Right lung (tissue), 5 donors: ENCODE data around the gene SSH3. TPM values are rescaled to one million over a fixed set of nuclear protein-coding genes. Genes with fewer than 3 reads are reported as not detected.
A peak's percentile ranks its signal among the peaks of the same experiment; 100 is the strongest.

Experiments
- DNase-seq, 2 donors: peaks; one replicate each; pipeline ENCODE4 v3.0.0-alpha.2; 2013
- polyA plus RNA-seq, 5 donors: library from polyadenylated mRNA; unstranded; fragments of 120-200 nt; gene quantifications; one replicate each; pipeline versions ENCODE4 v1.2.1 to v1.2.3, GENCODE V29; 2013; ENCODE audit warnings: inconsistent platforms in 1 of 5, low replicate concordance in 1 of 5; ENCODE audit not compliant: insufficient read length in 5 of 5, insufficient read depth in 1 of 5

The SSH3 gene
- polyA plus RNA-seq, 5 donors: 21.8 to 37.6 (median 30.3) TPM

- no peak for DNase-seq
These were observed 12.5 kb upstream of the SSH3 start for GRCh38 chr11:67290801-67291200.

- no peak for DNase-seq
These were observed 11.6 kb upstream of the SSH3 start for GRCh38 chr11:67291481-67292381.

- DNase-seq: no peak
These were observed 10.7 kb upstream of the SSH3 start for GRCh38 chr11:67292671-67293070.

- DNase-seq: no peak
These were observed 10.2 kb upstream of the SSH3 start for GRCh38 chr11:67293090-67293489.

- no peak for DNase-seq
These were observed 7.5 kb upstream of the SSH3 start for GRCh38 chr11:67295846-67296245.

- no peak for DNase-seq
These were observed 4.5 kb upstream of the SSH3 start for GRCh38 chr11:67298786-67299185.

GRCh38 chr11:67299471-67300191, 3.7 kb upstream of the SSH3 start:
- no peak for DNase-seq

- no peak for DNase-seq
These were observed 3.0 kb upstream of the SSH3 start for GRCh38 chr11:67300256-67300755.

GRCh38 chr11:67300756-67301312, 2.5 kb upstream of the SSH3 start:
- DNase-seq: no peak

GRCh38 chr11:67301313-67301921, 1.9 kb upstream of the SSH3 start:
- DNase-seq: no peak

- DNase-seq: peak in 1 of 2 donors; percentile 33
These were observed 1.3 kb upstream of the SSH3 start for GRCh38 chr11:67301951-67302516.

- DNase-seq: no peak
These were observed 679 bp upstream of the SSH3 start for GRCh38 chr11:67302571-67303131.

GRCh38 chr11:67303835-67304411, 593 bp downstream of the SSH3 start:
- DNase-seq: no peak

GRCh38 chr11:67304511-67305113, 1.3 kb downstream of the SSH3 start:
- DNase-seq: no peak

- no peak for DNase-seq
These were observed 3.6 kb downstream of the SSH3 start for GRCh38 chr11:67306769-67307544.

GRCh38 chr11:67307545-67308001, 4.2 kb downstream of the SSH3 start:
- DNase-seq: no peak

GRCh38 chr11:67308031-67308866, 4.9 kb downstream of the SSH3 start:
- DNase-seq: no peak

- no peak for DNase-seq
These were observed 5.8 kb downstream of the SSH3 start for GRCh38 chr11:67309166-67309565.

GRCh38 chr11:67309661-67310061, 6.3 kb downstream of the SSH3 start:
- DNase-seq: no peak
